GM23338 (cell line): Measurements from ENCODE around the gene ALPL.

Experiments
- CTCF ChIP-seq, 2 experiments: fragments of 200-600 bp in 1 of 2; sonication (generic) in 1 of 2; conservative IDR thresholded peaks; 2 replicates each; pipeline versions ENCODE4 v1.5.1 to v1.6.1; 2016 to 2017; ENCODE audit warnings: antibody characterized with exemption in 2 of 2, low read depth in 2 of 2, mild to moderate bottlenecking in 2 of 2, moderate library complexity in 1 of 2
- EZH2 ChIP-seq: fragments of 200-600 bp; sonication (generic); IDR thresholded peaks from one replicate; pipeline ENCODE4 v1.8.0; 2017; ENCODE audit warnings: antibody characterized with exemption, mild to moderate bottlenecking, low read depth; ENCODE audit not compliant: unreplicated experiment
- EZH2phosphoT487 ChIP-seq: fragments of 200-600 bp; sonication (generic); IDR thresholded peaks from one replicate; pipeline ENCODE4 v1.8.1; 2018; ENCODE audit warnings: antibody characterized with exemption; ENCODE audit not compliant: unreplicated experiment
- JUNB ChIP-seq: IDR thresholded peaks from one replicate; pipeline ENCODE4 v1.6.1; 2016; ENCODE audit warnings: antibody characterized with exemption; ENCODE audit not compliant: unreplicated experiment
- NANOG ChIP-seq: IDR thresholded peaks from 2 replicates; pipeline ENCODE4 v1.6.1; 2016; ENCODE audit warnings: antibody characterized with exemption, borderline replicate concordance
- POLR2AphosphoS5 ChIP-seq: IDR thresholded peaks from 2 replicates; pipeline ENCODE4 v1.6.1; 2016; ENCODE audit warnings: antibody characterized with exemption, low read depth
- STAT1 ChIP-seq: IDR thresholded peaks from one replicate; pipeline ENCODE4 v1.6.1; 2016; ENCODE audit warnings: antibody characterized with exemption; ENCODE audit not compliant: unreplicated experiment
- ZNF114 ChIP-seq: fragments of 250-450 bp; sonication (Bioruptor Pico); IDR thresholded peaks from 2 replicates; pipeline ENCODE4 v1.5.0; 2020; ENCODE audit warnings: mild to moderate bottlenecking, moderate library complexity
- ZNF331 ChIP-seq: fragments of 250-450 bp; sonication (Bioruptor Pico); IDR thresholded peaks from 2 replicates; pipeline ENCODE4 v1.5.0; 2020; ENCODE audit warnings: low read depth, mild to moderate bottlenecking, moderate library complexity
- TF ChIP-seq, protein P1 (sequence below): IDR thresholded peaks from one replicate; pipeline ENCODE4 v1.6.1; 2018; ENCODE audit warnings: antibody characterized with exemption; ENCODE audit not compliant: unreplicated experiment
- TF ChIP-seq, protein P2 (sequence below): IDR thresholded peaks from 2 replicates; pipeline ENCODE4 v1.6.1; 2016; ENCODE audit warnings: antibody characterized with exemption

- no peak for TF ChIP-seq CTCF (conservative IDR thresholded peaks at IDR 0.05; ENCODE audit: low read depth in 2 of 2)
- no peak for TF ChIP-seq EZH2phosphoT487
- TF ChIP-seq, protein P1, sequence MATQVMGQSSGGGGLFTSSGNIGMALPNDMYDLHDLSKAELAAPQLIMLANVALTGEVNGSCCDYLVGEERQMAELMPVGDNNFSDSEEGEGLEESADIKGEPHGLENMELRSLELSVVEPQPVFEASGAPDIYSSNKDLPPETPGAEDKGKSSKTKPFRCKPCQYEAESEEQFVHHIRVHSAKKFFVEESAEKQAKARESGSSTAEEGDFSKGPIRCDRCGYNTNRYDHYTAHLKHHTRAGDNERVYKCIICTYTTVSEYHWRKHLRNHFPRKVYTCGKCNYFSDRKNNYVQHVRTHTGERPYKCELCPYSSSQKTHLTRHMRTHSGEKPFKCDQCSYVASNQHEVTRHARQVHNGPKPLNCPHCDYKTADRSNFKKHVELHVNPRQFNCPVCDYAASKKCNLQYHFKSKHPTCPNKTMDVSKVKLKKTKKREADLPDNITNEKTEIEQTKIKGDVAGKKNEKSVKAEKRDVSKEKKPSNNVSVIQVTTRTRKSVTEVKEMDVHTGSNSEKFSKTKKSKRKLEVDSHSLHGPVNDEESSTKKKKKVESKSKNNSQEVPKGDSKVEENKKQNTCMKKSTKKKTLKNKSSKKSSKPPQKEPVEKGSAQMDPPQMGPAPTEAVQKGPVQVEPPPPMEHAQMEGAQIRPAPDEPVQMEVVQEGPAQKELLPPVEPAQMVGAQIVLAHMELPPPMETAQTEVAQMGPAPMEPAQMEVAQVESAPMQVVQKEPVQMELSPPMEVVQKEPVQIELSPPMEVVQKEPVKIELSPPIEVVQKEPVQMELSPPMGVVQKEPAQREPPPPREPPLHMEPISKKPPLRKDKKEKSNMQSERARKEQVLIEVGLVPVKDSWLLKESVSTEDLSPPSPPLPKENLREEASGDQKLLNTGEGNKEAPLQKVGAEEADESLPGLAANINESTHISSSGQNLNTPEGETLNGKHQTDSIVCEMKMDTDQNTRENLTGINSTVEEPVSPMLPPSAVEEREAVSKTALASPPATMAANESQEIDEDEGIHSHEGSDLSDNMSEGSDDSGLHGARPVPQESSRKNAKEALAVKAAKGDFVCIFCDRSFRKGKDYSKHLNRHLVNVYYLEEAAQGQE = no peak
- no peak for TF ChIP-seq EZH2
- TF ChIP-seq, protein P2, sequence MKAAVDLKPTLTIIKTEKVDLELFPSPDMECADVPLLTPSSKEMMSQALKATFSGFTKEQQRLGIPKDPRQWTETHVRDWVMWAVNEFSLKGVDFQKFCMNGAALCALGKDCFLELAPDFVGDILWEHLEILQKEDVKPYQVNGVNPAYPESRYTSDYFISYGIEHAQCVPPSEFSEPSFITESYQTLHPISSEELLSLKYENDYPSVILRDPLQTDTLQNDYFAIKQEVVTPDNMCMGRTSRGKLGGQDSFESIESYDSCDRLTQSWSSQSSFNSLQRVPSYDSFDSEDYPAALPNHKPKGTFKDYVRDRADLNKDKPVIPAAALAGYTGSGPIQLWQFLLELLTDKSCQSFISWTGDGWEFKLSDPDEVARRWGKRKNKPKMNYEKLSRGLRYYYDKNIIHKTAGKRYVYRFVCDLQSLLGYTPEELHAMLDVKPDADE = no peak
- no peak for TF ChIP-seq ZNF114
- TF ChIP-seq POLR2AphosphoS5 = no peak
- no peak for TF ChIP-seq ZNF331 (CRISPR knock-in tag)
- TF ChIP-seq STAT1 = no peak
- no peak for TF ChIP-seq NANOG
- no peak for TF ChIP-seq JUNB
Measured at GRCh38 chr1:21590934-21591333, 81.7 kb downstream of the ALPL start.
